DND-41 (cell line): ENCODE measurements around the gene NCR1.
"Not testable (repeated sequence)": the region's sequence is repeated elsewhere in the genome, so short reads cannot be mapped to it uniquely, and the experiment has no call there.

Experiments used
- ATAC-seq: fragments of 200-7000 bp; cut with Tn5 transposase; 3 replicates; pipeline ENCODE4 v1.9.1; 2021; ENCODE audit warnings: low read depth; ENCODE audit not compliant: insufficient read depth
- DNase-seq: peaks from one replicate; pipeline ENCODE4 v3.0.0-alpha.2; 2020
- H2AFZ ChIP-seq: 2 replicates; pipeline ENCODE4 v1.6.0; 2012; ENCODE audit warnings: low read depth, low read length
- H3K27ac ChIP-seq: 2 replicates; pipeline ENCODE4 v1.5.1; 2012; ENCODE audit warnings: low read length, inconsistent platforms
- H3K27me3 ChIP-seq: fragments of 200-600 bp; sonication (generic); 2 replicates; pipeline ENCODE4 v1.6.0; 2012; ENCODE audit warnings: low read length, mild to moderate bottlenecking, inconsistent platforms; ENCODE audit not compliant: insufficient read depth, poor library complexity
- H3K36me3 ChIP-seq: 2 replicates; pipeline ENCODE4 v1.5.1; 2012; ENCODE audit warnings: low read length, inconsistent platforms; ENCODE audit not compliant: insufficient read depth
- H3K4me1 ChIP-seq: 2 replicates; pipeline ENCODE4 v1.5.1; 2012; ENCODE audit warnings: mild to moderate bottlenecking, low read length; ENCODE audit not compliant: insufficient read depth
- H3K4me2 ChIP-seq: 2 replicates; pipeline ENCODE4 v1.6.0; 2012; ENCODE audit warnings: mild to moderate bottlenecking, moderate library complexity, low read length, inconsistent platforms; ENCODE audit not compliant: insufficient read depth
- H3K4me3 ChIP-seq, 2 experiments: fragments of 200-600 bp in 1 of 2; shearing (Covaris generic) in 1 of 2; 2 replicates each; pipeline ENCODE4 v1.5.1; 2012 to 2016; ENCODE audit warnings: inconsistent platforms in 2 of 2, low read length in 2 of 2, mild to moderate bottlenecking in 2 of 2, low read depth in 1 of 2, moderate library complexity in 1 of 2
- H3K79me2 ChIP-seq: 2 replicates; pipeline ENCODE4 v1.6.0; 2012; ENCODE audit warnings: low read length, inconsistent platforms; ENCODE audit not compliant: insufficient read depth
- H3K9ac ChIP-seq: 2 replicates; pipeline ENCODE4 v1.6.0; 2012; ENCODE audit warnings: low read depth, mild to moderate bottlenecking, inconsistent platforms, low read length, moderate library complexity
- H3K9me3 ChIP-seq: 2 replicates; pipeline ENCODE4 v1.5.1; 2012; ENCODE audit warnings: low read length, moderate library complexity, mild to moderate bottlenecking, inconsistent platforms; ENCODE audit not compliant: insufficient read depth, severe bottlenecking
- H4K20me1 ChIP-seq: 2 replicates; pipeline ENCODE4 v1.6.0; 2012; ENCODE audit warnings: low read length; ENCODE audit not compliant: insufficient read depth
- CTCF ChIP-seq: IDR thresholded peaks from 2 replicates; pipeline ENCODE4 v1.5.1; 2012; ENCODE audit warnings: borderline replicate concordance, low read length, moderate library complexity, mild to moderate bottlenecking; ENCODE audit not compliant: poor library complexity, severe bottlenecking; ENCODE audit errors: extremely low read depth
- EZH2 ChIP-seq: IDR thresholded peaks from 3 replicates; pipeline ENCODE4 v1.6.1; 2012; ENCODE audit warnings: borderline replicate concordance, low read depth, mild to moderate bottlenecking, moderate library complexity, low read length, inconsistent platforms; ENCODE audit not compliant: severe bottlenecking

Gene NCR1

DNA sequence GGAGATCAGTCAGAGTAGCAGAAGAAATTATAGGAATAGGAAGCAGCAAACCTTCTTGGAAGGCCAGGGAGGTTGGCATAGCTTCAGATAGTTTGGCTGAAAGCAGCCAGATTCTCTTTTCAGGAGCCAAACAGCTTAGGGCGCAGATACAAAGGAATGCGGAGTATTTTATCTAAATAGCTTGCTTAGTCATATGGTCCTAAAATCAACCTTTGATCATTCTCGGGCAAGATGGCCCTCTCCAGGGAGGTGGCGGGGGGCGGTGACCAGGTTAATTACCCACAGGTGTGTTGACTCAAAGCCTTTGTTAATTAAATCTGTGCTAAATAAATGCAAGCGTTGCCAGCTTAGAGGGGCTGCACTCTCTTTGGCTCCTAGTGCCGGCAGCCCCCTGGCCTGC is 12.5 kb upstream of the NCR1 start:
- DNase-seq, result no peak
- no peak overlapping the region for H3K9ac ChIP-seq
- no peak overlapping the region for H2AFZ ChIP-seq
- no peak overlapping the region for H3K4me2 ChIP-seq
- no peaks in the 10 kb centered on the region for H3K4me1 ChIP-seq
- H4K20me1 ChIP-seq, result no peaks in the 10 kb centered on the region
- H3K4me3 ChIP-seq, result no peak overlapping the region
- H3K36me3 ChIP-seq, result no peaks in the 10 kb centered on the region
- no peaks in the 10 kb centered on the region for H3K27me3 ChIP-seq
- no peak for TF ChIP-seq EZH2
- TF ChIP-seq CTCF, result no peak
- H3K79me2 ChIP-seq, result no peaks in the 10 kb centered on the region
- H3K9me3 ChIP-seq, result no peaks in the 10 kb centered on the region
- ATAC-seq, result no peak
- no peak overlapping the region for H3K27ac ChIP-seq

DNA sequence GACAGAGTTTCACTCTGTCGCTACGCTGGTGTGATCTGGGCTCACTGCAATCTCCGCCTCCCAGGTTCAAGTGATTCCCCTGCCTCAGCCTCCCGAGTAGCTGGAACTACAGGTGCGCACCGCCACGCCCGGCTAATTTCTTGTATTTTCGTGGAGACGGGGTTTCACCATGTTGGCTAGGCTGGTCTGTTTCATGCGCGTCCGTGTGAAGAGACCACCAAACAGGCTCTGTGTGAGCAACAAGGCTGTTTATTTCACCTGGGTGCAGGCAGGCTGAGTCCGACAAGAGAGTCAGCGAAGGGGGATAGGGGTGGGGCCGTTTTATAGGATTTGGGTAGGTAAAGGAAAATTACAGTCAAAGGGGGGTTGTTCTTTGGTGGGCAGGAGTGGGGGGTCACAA is 11.8 kb upstream of the NCR1 start:
- not testable (repeated sequence) for H3K27me3 ChIP-seq, H2AFZ ChIP-seq, H3K9me3 ChIP-seq, H3K27ac ChIP-seq, ATAC-seq, H3K4me2 ChIP-seq, H3K36me3 ChIP-seq, H3K79me2 ChIP-seq, H3K9ac ChIP-seq, H3K4me3 ChIP-seq, H3K4me1 ChIP-seq, H4K20me1 ChIP-seq, DNase-seq

DNA sequence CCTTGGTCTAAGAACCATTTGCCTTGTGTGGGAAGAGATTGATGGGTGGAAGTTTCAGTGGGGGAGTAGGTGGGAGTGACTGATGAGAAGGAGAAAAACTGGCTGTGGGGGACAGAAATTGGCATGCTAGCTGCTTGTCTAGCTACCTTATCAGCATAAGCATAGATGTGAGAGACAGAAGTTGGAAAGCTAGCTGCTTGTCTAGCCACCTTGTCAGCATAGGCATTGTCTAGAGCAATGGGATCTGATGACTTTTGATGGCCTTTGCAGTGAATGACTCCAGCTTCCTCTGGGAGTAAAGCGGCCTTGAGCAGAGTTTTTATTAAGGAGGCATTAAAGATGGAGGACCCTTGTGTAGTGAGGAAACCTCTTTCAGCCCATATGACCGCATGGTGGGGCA is 9.9 kb upstream of the NCR1 start:
- H3K9me3 ChIP-seq, result no peaks in the 10 kb centered on the region
- ATAC-seq (no peak), DNase-seq (no peak)
- no peaks in the 10 kb centered on the region for H3K4me1 ChIP-seq
- TF ChIP-seq CTCF (no peak), EZH2 (no peak)
- H3K27me3 ChIP-seq, result no peaks in the 10 kb centered on the region
- H3K9ac ChIP-seq, result no peak overlapping the region
- no peaks in the 10 kb centered on the region for H3K79me2 ChIP-seq
- no peak overlapping the region for H3K4me2 ChIP-seq
- H3K36me3 ChIP-seq, result no peaks in the 10 kb centered on the region
- no peaks in the 10 kb centered on the region for H4K20me1 ChIP-seq
- no peak overlapping the region for H3K27ac ChIP-seq
- H3K4me3 ChIP-seq, result no peak overlapping the region
- no peak overlapping the region for H2AFZ ChIP-seq

GRCh38 chr19:54898685-54899084 is 7.3 kb upstream of the NCR1 start:
- H3K9me3 ChIP-seq, H4K20me1 ChIP-seq, H3K36me3 ChIP-seq, ATAC-seq, H3K79me2 ChIP-seq, H3K9ac ChIP-seq, DNase-seq, H3K27me3 ChIP-seq, H3K27ac ChIP-seq, H2AFZ ChIP-seq, H3K4me1 ChIP-seq, H3K4me2 ChIP-seq, H3K4me3 ChIP-seq: not testable (repeated sequence)

GRCh38 chr19:54899646-54900045 is 6.3 kb upstream of the NCR1 start:
- not testable (repeated sequence) for DNase-seq

DNA sequence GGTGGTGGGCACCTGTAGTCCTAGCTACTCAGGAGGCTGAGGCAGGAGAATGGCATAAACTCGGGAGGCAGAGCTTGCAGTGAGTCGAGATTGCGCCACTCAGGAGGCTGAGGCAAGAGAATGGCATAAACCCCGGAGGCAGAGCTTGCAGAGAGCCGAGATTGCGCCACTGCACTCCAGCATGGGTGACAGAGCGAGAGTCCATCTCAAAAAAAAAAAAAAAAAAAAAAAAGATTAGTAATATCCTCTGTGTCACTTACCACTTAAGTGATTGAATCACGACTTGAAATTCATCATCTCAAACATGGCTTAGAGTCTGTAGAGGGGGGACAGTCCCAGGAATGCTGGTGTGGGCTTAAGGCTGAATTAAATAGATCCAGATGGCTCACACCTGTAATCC is 4.8 kb upstream of the NCR1 start:
- not testable (repeated sequence) for ATAC-seq, DNase-seq

More at GRCh38 chr19:54899646-54900045, 6.3 kb upstream of the NCR1 start:
- H3K4me1 ChIP-seq, H3K27me3 ChIP-seq, H4K20me1 ChIP-seq, H3K36me3 ChIP-seq, H3K27ac ChIP-seq, ATAC-seq, H3K9ac ChIP-seq, H3K4me3 ChIP-seq, H2AFZ ChIP-seq, H3K79me2 ChIP-seq, H3K9me3 ChIP-seq, H3K4me2 ChIP-seq: not testable (repeated sequence)

More for the DNA sequence above, 4.8 kb upstream of the NCR1 start:
- not testable (repeated sequence) for H3K27ac ChIP-seq, H3K4me1 ChIP-seq, H3K9ac ChIP-seq, H3K79me2 ChIP-seq, H3K27me3 ChIP-seq, H3K4me2 ChIP-seq, H3K36me3 ChIP-seq, H2AFZ ChIP-seq, H3K9me3 ChIP-seq, H4K20me1 ChIP-seq, H3K4me3 ChIP-seq
